HL-60 (cell line): ENCODE data around the gene MOCS1.

Source experiments
- DNase-seq, 2 experiments: peaks; one replicate each; pipeline ENCODE4 v3.0.0-alpha.2; 2010 to 2020; ENCODE audit warnings: low read depth in 1 of 2, low spot score in 1 of 2
- H3K27ac ChIP-seq: fragments of 250-450 bp; sonication (Bioruptor Pico); replicated peaks from 2 replicates; pipeline ENCODE4 v1.5.1; 2020; ENCODE audit warnings: mild to moderate bottlenecking, moderate library complexity
- H3K27me3 ChIP-seq: fragments of 250-450 bp; sonication (Bioruptor Pico); 2 replicates; pipeline ENCODE4 v1.5.1; 2021; ENCODE audit warnings: mild to moderate bottlenecking, moderate library complexity; ENCODE audit not compliant: insufficient read depth, poor library complexity, severe bottlenecking
- H3K4me3 ChIP-seq: replicated peaks from 2 replicates; pipeline ENCODE4 v1.5.1; 2011; ENCODE audit warnings: mild to moderate bottlenecking, control low read depth, low read length; ENCODE audit not compliant: insufficient read depth
- GABPA ChIP-seq: IDR thresholded peaks from 2 replicates; pipeline ENCODE4 v1.6.1; 2012; ENCODE audit warnings: low read depth
- POLR2AphosphoS5 ChIP-seq: IDR thresholded peaks from 2 replicates; pipeline ENCODE4 v1.6.1; 2012; ENCODE audit warnings: low read depth
- SPI1 ChIP-seq: IDR thresholded peaks from 2 replicates; pipeline ENCODE4 v1.6.1; 2012; ENCODE audit warnings: low read depth, mild to moderate bottlenecking, borderline replicate concordance
- TF ChIP-seq, protein P1 (sequence below): IDR thresholded peaks from one replicate; pipeline ENCODE4 v1.5.1; 2011; ENCODE audit warnings: low read length, control low read depth, inconsistent platforms; ENCODE audit not compliant: insufficient read depth
- TF ChIP-seq, protein P2 (sequence below): IDR thresholded peaks from 2 replicates; pipeline ENCODE4 v1.6.1; 2012; ENCODE audit warnings: low read depth; ENCODE audit not compliant: insufficient replicate concordance

Gene MOCS1

DNA sequence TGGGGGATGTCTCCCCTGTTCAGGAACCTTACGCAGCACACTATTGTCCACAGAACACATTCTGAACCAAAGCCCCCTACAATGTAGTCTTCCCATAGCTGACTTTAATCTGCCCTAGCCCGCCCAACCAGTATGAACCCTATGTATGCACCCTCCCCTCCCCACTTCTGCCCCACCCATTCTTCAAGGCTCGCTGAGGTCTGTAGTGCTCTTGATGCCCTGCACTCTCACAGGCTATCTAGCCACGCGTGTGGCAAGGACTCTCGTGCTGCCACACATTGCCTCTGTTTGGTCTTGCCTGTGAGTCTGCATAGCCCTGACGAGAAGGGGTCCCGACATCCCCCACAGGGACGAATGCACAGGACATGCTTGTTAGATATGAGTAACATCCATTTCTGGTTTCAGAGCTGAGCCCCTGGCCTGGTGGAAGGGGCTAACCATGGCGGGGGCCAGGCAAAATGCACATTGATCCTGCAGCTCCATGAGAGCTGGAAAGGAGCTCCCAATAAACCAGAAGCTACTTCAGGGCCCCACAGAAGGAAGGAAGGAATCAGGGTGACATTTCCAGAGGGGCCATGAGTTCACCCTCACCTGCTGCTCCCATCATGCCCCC, 22.6 kb downstream of the MOCS1 start:
- Histone ChIP-seq H3K27me3 (no peaks in the 10 kb centered on the region), H3K27ac (no peak overlapping the region), H3K4me3 (no peak overlapping the region)
- TF ChIP-seq SPI1 (no peak), GABPA (no peak), POLR2AphosphoS5 (no peak)
- TF ChIP-seq, protein P1, sequence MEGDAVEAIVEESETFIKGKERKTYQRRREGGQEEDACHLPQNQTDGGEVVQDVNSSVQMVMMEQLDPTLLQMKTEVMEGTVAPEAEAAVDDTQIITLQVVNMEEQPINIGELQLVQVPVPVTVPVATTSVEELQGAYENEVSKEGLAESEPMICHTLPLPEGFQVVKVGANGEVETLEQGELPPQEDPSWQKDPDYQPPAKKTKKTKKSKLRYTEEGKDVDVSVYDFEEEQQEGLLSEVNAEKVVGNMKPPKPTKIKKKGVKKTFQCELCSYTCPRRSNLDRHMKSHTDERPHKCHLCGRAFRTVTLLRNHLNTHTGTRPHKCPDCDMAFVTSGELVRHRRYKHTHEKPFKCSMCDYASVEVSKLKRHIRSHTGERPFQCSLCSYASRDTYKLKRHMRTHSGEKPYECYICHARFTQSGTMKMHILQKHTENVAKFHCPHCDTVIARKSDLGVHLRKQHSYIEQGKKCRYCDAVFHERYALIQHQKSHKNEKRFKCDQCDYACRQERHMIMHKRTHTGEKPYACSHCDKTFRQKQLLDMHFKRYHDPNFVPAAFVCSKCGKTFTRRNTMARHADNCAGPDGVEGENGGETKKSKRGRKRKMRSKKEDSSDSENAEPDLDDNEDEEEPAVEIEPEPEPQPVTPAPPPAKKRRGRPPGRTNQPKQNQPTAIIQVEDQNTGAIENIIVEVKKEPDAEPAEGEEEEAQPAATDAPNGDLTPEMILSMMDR = no peak
- TF ChIP-seq, protein P2, sequence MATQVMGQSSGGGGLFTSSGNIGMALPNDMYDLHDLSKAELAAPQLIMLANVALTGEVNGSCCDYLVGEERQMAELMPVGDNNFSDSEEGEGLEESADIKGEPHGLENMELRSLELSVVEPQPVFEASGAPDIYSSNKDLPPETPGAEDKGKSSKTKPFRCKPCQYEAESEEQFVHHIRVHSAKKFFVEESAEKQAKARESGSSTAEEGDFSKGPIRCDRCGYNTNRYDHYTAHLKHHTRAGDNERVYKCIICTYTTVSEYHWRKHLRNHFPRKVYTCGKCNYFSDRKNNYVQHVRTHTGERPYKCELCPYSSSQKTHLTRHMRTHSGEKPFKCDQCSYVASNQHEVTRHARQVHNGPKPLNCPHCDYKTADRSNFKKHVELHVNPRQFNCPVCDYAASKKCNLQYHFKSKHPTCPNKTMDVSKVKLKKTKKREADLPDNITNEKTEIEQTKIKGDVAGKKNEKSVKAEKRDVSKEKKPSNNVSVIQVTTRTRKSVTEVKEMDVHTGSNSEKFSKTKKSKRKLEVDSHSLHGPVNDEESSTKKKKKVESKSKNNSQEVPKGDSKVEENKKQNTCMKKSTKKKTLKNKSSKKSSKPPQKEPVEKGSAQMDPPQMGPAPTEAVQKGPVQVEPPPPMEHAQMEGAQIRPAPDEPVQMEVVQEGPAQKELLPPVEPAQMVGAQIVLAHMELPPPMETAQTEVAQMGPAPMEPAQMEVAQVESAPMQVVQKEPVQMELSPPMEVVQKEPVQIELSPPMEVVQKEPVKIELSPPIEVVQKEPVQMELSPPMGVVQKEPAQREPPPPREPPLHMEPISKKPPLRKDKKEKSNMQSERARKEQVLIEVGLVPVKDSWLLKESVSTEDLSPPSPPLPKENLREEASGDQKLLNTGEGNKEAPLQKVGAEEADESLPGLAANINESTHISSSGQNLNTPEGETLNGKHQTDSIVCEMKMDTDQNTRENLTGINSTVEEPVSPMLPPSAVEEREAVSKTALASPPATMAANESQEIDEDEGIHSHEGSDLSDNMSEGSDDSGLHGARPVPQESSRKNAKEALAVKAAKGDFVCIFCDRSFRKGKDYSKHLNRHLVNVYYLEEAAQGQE = no peak
- DNase-seq = no peak

DNA sequence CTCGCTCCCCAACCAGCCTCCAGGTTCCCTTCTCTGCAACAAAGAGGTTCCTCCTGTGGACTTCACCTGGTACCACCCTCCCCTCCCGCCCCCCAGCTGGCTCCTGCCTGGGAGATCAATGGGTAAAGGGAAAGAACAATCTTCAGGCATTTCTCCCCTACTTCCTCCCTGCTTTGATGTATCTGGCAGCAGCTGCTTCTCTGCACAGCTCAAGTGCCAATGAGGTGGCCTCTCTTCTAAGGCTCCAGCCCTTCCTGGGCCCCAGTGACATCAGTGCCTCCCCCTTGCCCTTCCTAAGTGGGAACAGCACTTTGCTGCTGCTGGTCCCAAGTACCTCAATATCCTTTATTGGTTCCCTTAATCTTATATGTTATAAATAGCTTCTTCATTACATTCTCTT, 23.5 kb downstream of the MOCS1 start:
- H3K27me3 ChIP-seq = no peaks in the 10 kb centered on the region
- H3K27ac ChIP-seq = no peak overlapping the region
- no peak overlapping the region for H3K4me3 ChIP-seq
- no peak for DNase-seq
- TF ChIP-seq, protein P1 = no peak
- no peak for TF ChIP-seq SPI1
- TF ChIP-seq, protein P2 = no peak
- no peak for TF ChIP-seq POLR2AphosphoS5
- no peak for TF ChIP-seq GABPA

DNA sequence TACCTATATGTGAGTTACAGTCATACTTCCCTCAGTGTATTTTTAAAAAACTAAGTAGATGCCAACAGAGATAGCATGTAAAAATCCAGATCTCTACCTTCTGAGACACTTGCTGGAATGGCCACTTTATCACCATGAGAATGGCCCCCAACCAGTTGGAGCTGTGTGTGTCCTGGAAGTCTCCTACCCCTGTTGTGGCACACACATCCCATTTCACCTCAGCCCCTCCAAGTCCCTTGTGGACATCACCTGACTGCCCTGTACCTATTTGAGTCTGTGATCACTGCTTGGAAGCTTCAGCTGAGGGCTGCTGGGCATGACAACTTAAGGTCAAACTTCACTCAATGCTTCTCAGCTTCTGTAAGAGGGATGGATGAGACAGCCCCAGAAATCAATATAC, 24.1 kb downstream of the MOCS1 start:
- DNase-seq = no peak
- Histone ChIP-seq H3K27ac (no peak overlapping the region), H3K27me3 (no peaks in the 10 kb centered on the region), H3K4me3 (no peak overlapping the region)
- TF ChIP-seq, protein P2 = no peak
- TF ChIP-seq GABPA (no peak), SPI1 (no peak), POLR2AphosphoS5 (no peak)
- TF ChIP-seq, protein P1 = no peak
